ENCODE data around the gene XG. TPM values are rescaled to one million over a fixed set of nuclear protein-coding genes. Genes with fewer than 3 reads are reported as not detected.

XG gene
- total and polyA plus RNA-seq, 2 donors (not counting 3 experiments of a cell fraction or from before 2014, with no cell fraction given), result 0.10 TPM; not detected in 1

GRCh38 chrX:2705046-2705832, 46.6 kb upstream of the XG start:
- DNase-seq (ENCODE audit: low read depth, low spot score) (peak; percentile 65), FAIRE-seq (peak; percentile 95)
- Histone ChIP-seq H3K4me1 (ENCODE audit: control insufficient read depth, extremely low read depth, insufficient read depth, low read length) (peaks cover 73% of the 10 kb centered on the region), H3K4me3 (replicated peaks in 1 of 3; ENCODE audit: insufficient read depth in 1 of 3, low read depth in 1 of 3, low read length in 3 of 3) (no peak overlapping the region), H2AFZ (ENCODE audit: low read depth, low read length) (no peak overlapping the region), H3K9ac (replicated peaks; ENCODE audit: extremely low read depth, insufficient read depth, low read length) (peak overlapping the region; percentile 65), H3K9me1 (replicated peaks; ENCODE audit: control insufficient read depth, extremely low read depth, insufficient read depth, low read length) (no peaks in the 10 kb centered on the region), H3K27ac (ENCODE audit: insufficient read depth, low read depth, low read length) (peak overlapping the region; percentile 73), H4K20me1 (replicated peaks; ENCODE audit: control insufficient read depth, extremely low read depth, insufficient read depth, low read length) (no peaks in the 10 kb centered on the region), H3K27me3 (ENCODE audit: control insufficient read depth in 2 of 2, insufficient read depth in 2 of 2, low read length in 2 of 2) (no peaks in the 10 kb centered on the region), H3K79me2 (ENCODE audit: control insufficient read depth, insufficient read depth, low read length) (peaks cover 88% of the 10 kb centered on the region), H3K9me3 (replicated peaks; ENCODE audit: control insufficient read depth, insufficient read depth, low read length) (no peaks in the 10 kb centered on the region), H3K4me2 (ENCODE audit: insufficient read depth, low read length) (peak overlapping the region; percentile 6), H3K36me3 (ENCODE audit: control insufficient read depth in 2 of 2, extremely low read depth in 1 of 2, insufficient read depth in 2 of 2, low read length in 2 of 2) (peaks cover 0 to 3% of the 10 kb centered on the region in 2 experiments)
- intact Hi-C loops (cut with micrococcal nuclease), result no loop called here
- ChIA-PET CTCF (no interaction called here), POLR2A (no interaction called here)
- TSS peak; percentile 4 for BruUV-seq (replicated peaks)
- dilution Hi-C loops (cut with MboI; ENCODE audit: extremely low pct_ligation_motif_present, low sequenced_read_pairs), result no loop called here
- peak; percentile 28 for TF ChIP-seq POLR2AphosphoS5 (IDR thresholded peaks at IDR 0.05; ENCODE audit: insufficient read depth, low read depth, low read length)
- TF ChIP-seq POLR2A (IDR thresholded peaks at IDR 0.05; ENCODE audit: low read depth, low read length), result no peak
- TF ChIP-seq EZH2 (IDR thresholded peaks at IDR 0.05; ENCODE audit: borderline replicate concordance, low read depth, low read length, severe bottlenecking), result no peak

DNA sequence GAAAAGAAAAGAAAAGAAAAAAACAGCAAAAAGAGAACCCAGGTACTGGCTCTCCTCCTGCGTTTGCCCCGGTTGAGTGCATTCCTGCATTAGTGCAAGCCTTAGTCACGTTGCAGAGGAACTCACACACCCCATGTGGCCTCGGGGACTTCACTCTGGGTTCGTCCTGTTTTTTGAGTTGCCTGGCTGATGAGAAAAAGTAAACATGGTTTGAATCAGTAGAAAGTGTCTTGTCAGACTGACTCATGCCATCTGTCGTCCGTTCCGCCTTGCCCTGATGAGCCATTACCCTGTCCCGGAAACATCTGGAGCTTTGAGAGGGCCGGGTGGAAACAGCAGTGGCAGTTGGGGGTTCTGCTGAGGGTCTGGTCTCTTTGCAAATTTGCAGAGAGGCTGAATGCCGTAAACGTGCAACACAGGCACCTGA, 44.5 kb upstream of the XG start:
- Histone ChIP-seq H3K36me3 (ENCODE audit: control insufficient read depth in 2 of 2, extremely low read depth in 1 of 2, insufficient read depth in 2 of 2, low read length in 2 of 2) (peaks cover 0 to 3% of the 10 kb centered on the region in 2 experiments), H3K4me1 (ENCODE audit: control insufficient read depth, extremely low read depth, insufficient read depth, low read length) (peaks cover 74% of the 10 kb centered on the region), H3K9me3 (replicated peaks; ENCODE audit: control insufficient read depth, insufficient read depth, low read length) (no peaks in the 10 kb centered on the region), H3K4me3 (replicated peaks in 1 of 3; ENCODE audit: insufficient read depth in 1 of 3, low read depth in 1 of 3, low read length in 3 of 3) (no peak overlapping the region), H3K79me2 (ENCODE audit: control insufficient read depth, insufficient read depth, low read length) (peaks cover 83% of the 10 kb centered on the region), H4K20me1 (replicated peaks; ENCODE audit: control insufficient read depth, extremely low read depth, insufficient read depth, low read length) (no peaks in the 10 kb centered on the region), H3K27ac (ENCODE audit: insufficient read depth, low read depth, low read length) (peak overlapping the region; percentile 76), H3K4me2 (ENCODE audit: insufficient read depth, low read length) (no peak overlapping the region), H3K9me1 (replicated peaks; ENCODE audit: control insufficient read depth, extremely low read depth, insufficient read depth, low read length) (no peaks in the 10 kb centered on the region), H3K27me3 (ENCODE audit: control insufficient read depth in 2 of 2, insufficient read depth in 2 of 2, low read length in 2 of 2) (no peaks in the 10 kb centered on the region), H3K9ac (replicated peaks; ENCODE audit: extremely low read depth, insufficient read depth, low read length) (peak overlapping the region; percentile 28), H2AFZ (ENCODE audit: low read depth, low read length) (no peak overlapping the region)
- CTCF ChIA-PET, result no interaction called here
- BruUV-seq (replicated peaks), result no TSS peak
- DNase-seq (ENCODE audit: low read depth, low spot score) (peak; percentile 60), FAIRE-seq (peak; percentile 81)
- no peak for TF ChIP-seq CTCF (IDR thresholded peaks at IDR 0.05; ENCODE audit: extremely low read depth in 1 of 2, insufficient read depth in 1 of 2, low read depth in 1 of 2, low read length in 2 of 2)
- no peak for TF ChIP-seq GATA2 (IDR thresholded peaks at IDR 0.05; ENCODE audit: insufficient read depth, insufficient read length, low read depth, low read length)
- TF ChIP-seq FOS (IDR thresholded peaks at IDR 0.05; ENCODE audit: borderline replicate concordance, insufficient read depth, low read length), result peak; percentile 64
- TF ChIP-seq, protein P1, sequence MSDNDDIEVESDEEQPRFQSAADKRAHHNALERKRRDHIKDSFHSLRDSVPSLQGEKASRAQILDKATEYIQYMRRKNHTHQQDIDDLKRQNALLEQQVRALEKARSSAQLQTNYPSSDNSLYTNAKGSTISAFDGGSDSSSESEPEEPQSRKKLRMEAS (IDR thresholded peaks at IDR 0.05; ENCODE audit: insufficient read depth, insufficient read length), result peak; percentile 34
- no peak for TF ChIP-seq MYC (IDR thresholded peaks at IDR 0.05; ENCODE audit: low read depth, low read length)
- TF ChIP-seq EZH2 (IDR thresholded peaks at IDR 0.05; ENCODE audit: borderline replicate concordance, low read depth, low read length, severe bottlenecking), result no peak
- TF ChIP-seq JUN (IDR thresholded peaks at IDR 0.05; ENCODE audit: borderline replicate concordance, insufficient read depth, insufficient read length, low read depth), result peak; percentile 84
- no peak for TF ChIP-seq POLR2A (IDR thresholded peaks at IDR 0.05; ENCODE audit: low read depth, low read length)
- peak; percentile 72 for TF ChIP-seq POLR2AphosphoS5 (IDR thresholded peaks at IDR 0.05; ENCODE audit: insufficient read depth, low read depth, low read length)
- POLR2A ChIA-PET, result no interaction called here
- intact Hi-C loops (cut with micrococcal nuclease), result loop anchor here (1.0 kb wide), 2 partner anchors 11 to 96 kb away; no protein-coding TSS in a partner anchor
- dilution Hi-C loops (cut with MboI; ENCODE audit: extremely low pct_ligation_motif_present, low sequenced_read_pairs), result no loop called here
